HEK293 (cell line): ENCODE data around the gene MSL3B.

Experiments used
- CTCF ChIP-seq: fragments of 450-650 bp; formaldehyde crosslinking; IDR thresholded peaks from 2 replicates; pipeline ENCODE4 v1.5.1; 2016; ENCODE audit warnings: missing biosample characterization, missing genetic modification characterization
- FEZF1 ChIP-seq: fragments of 450-650 bp; formaldehyde crosslinking; IDR thresholded peaks from 2 replicates; pipeline ENCODE4 v1.5.1; 2016; ENCODE audit warnings: missing biosample characterization, missing genetic modification characterization
- KLF10 ChIP-seq: fragments of 450-650 bp; IDR thresholded peaks from 2 replicates; pipeline ENCODE4 v1.5.1; 2018; ENCODE audit warnings: missing biosample characterization, mild to moderate bottlenecking, missing genetic modification characterization
- ZBTB1 ChIP-seq: fragments of 450-650 bp; formaldehyde crosslinking; IDR thresholded peaks from 2 replicates; pipeline ENCODE4 v1.5.1; 2016; ENCODE audit warnings: missing biosample characterization, missing genetic modification characterization
- ZNF24 ChIP-seq: fragments of 450-650 bp; formaldehyde crosslinking; IDR thresholded peaks from 2 replicates; pipeline ENCODE4 v1.5.1; 2016; ENCODE audit warnings: missing biosample characterization, missing genetic modification characterization
- ZNF513 ChIP-seq: fragments of 450-650 bp; IDR thresholded peaks from 2 replicates; pipeline ENCODE4 v1.5.1; 2018; ENCODE audit warnings: missing biosample characterization, missing genetic modification characterization
- ZNF549 ChIP-seq: fragments of 450-650 bp; IDR thresholded peaks from 2 replicates; pipeline ENCODE4 v1.5.1; 2018; ENCODE audit warnings: missing biosample characterization, missing genetic modification characterization, mild to moderate bottlenecking, inconsistent platforms, moderate library complexity
- ZNF701 ChIP-seq: fragments of 450-650 bp; formaldehyde crosslinking; IDR thresholded peaks from 2 replicates; pipeline ENCODE4 v1.5.1; 2016; ENCODE audit warnings: missing biosample characterization, missing genetic modification characterization
- ZNF747 ChIP-seq: fragments of 450-650 bp; formaldehyde crosslinking; IDR thresholded peaks from 2 replicates; pipeline ENCODE4 v1.5.1; 2016; ENCODE audit warnings: missing biosample characterization, missing genetic modification characterization
- ZNF792 ChIP-seq: fragments of 450-650 bp; formaldehyde crosslinking; IDR thresholded peaks from 2 replicates; pipeline ENCODE4 v1.5.1; 2016; ENCODE audit warnings: missing biosample characterization, missing genetic modification characterization
- TF ChIP-seq, protein P1 (sequence below): fragments of 450-650 bp; formaldehyde crosslinking; IDR thresholded peaks from 2 replicates; pipeline ENCODE4 v1.5.0; 2017; ENCODE audit warnings: missing biosample characterization, missing genetic modification characterization, borderline replicate concordance
- TF ChIP-seq, protein P2 (sequence below): fragments of 450-650 bp; formaldehyde crosslinking; IDR thresholded peaks from 2 replicates; pipeline ENCODE4 v1.5.1; 2016; ENCODE audit warnings: missing biosample characterization, missing genetic modification characterization

- TF ChIP-seq, protein P1, sequence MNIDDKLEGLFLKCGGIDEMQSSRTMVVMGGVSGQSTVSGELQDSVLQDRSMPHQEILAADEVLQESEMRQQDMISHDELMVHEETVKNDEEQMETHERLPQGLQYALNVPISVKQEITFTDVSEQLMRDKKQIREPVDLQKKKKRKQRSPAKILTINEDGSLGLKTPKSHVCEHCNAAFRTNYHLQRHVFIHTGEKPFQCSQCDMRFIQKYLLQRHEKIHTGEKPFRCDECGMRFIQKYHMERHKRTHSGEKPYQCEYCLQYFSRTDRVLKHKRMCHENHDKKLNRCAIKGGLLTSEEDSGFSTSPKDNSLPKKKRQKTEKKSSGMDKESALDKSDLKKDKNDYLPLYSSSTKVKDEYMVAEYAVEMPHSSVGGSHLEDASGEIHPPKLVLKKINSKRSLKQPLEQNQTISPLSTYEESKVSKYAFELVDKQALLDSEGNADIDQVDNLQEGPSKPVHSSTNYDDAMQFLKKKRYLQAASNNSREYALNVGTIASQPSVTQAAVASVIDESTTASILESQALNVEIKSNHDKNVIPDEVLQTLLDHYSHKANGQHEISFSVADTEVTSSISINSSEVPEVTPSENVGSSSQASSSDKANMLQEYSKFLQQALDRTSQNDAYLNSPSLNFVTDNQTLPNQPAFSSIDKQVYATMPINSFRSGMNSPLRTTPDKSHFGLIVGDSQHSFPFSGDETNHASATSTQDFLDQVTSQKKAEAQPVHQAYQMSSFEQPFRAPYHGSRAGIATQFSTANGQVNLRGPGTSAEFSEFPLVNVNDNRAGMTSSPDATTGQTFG (tag by site-specific recombination) = no peak
- TF ChIP-seq CTCF (tag by site-specific recombination) (no peak), ZNF513 (no peak), ZNF549 (no peak), ZNF747 (tag by site-specific recombination) (no peak), FEZF1 (tag by site-specific recombination) (no peak), KLF10 (tag by site-specific recombination) (no peak), ZBTB1 (tag by site-specific recombination) (no peak), ZNF701 (no peak), ZNF792 (tag by site-specific recombination) (no peak), ZNF24 (tag by site-specific recombination) (no peak)
- TF ChIP-seq, protein P2, sequence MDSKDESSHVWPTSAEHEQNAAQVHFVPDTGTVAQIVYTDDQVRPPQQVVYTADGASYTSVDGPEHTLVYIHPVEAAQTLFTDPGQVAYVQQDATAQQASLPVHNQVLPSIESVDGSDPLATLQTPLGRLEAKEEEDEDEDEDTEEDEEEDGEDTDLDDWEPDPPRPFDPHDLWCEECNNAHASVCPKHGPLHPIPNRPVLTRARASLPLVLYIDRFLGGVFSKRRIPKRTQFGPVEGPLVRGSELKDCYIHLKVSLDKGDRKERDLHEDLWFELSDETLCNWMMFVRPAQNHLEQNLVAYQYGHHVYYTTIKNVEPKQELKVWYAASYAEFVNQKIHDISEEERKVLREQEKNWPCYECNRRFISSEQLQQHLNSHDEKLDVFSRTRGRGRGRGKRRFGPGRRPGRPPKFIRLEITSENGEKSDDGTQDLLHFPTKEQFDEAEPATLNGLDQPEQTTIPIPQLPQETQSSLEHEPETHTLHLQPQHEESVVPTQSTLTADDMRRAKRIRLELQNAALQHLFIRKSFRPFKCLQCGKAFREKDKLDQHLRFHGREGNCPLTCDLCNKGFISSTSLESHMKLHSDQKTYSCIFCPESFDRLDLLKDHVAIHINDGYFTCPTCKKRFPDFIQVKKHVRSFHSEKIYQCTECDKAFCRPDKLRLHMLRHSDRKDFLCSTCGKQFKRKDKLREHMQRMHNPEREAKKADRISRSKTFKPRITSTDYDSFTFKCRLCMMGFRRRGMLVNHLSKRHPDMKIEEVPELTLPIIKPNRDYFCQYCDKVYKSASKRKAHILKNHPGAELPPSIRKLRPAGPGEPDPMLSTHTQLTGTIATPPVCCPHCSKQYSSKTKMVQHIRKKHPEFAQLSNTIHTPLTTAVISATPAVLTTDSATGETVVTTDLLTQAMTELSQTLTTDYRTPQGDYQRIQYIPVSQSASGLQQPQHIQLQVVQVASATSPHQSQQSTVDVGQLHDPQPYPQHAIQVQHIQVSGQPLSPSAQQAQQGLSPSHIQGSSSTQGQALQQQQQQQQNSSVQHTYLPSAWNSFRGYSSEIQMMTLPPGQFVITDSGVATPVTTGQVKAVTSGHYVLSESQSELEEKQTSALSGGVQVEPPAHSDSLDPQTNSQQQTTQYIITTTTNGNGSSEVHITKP = no peak
These were observed 16.1 kb downstream of the MSL3B start for GRCh38 chr2:233852056-233852455.
